ENCODE results near the gene ZNF750. TPM values are rescaled to one million over a fixed set of nuclear protein-coding genes. Genes with fewer than 3 reads are reported as not detected.

The ZNF750 gene
- total and polyA plus RNA-seq, 4 donors: 0.02 to 0.08 TPM; not detected in 2

DNA sequence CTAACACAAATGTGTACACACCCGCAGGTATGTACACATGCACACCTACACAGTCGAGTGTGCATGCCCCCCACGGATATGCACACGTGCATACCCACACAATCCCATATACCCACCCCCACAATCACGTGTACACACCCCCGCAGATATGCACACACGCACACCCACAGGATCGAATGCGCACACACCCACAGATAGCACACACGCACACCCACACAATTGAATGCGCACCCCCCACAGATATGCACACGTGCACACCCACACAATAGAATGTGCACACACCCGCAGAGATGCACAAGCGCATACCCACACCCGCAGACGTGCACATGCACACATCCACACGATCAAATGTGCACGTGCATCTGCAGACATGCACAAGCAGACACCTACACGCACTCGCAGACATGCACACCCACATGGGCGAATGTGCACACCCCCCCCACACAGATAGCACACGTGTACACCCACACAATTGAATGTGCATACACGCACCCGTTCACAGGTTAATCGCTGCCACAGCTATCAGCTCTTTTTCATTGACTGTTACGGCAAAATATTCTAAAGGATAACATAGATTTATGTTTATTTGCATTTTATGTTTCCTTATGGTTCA is 10.8 kb downstream of the ZNF750 start (continued):
- TF ChIP-seq, protein P1, sequence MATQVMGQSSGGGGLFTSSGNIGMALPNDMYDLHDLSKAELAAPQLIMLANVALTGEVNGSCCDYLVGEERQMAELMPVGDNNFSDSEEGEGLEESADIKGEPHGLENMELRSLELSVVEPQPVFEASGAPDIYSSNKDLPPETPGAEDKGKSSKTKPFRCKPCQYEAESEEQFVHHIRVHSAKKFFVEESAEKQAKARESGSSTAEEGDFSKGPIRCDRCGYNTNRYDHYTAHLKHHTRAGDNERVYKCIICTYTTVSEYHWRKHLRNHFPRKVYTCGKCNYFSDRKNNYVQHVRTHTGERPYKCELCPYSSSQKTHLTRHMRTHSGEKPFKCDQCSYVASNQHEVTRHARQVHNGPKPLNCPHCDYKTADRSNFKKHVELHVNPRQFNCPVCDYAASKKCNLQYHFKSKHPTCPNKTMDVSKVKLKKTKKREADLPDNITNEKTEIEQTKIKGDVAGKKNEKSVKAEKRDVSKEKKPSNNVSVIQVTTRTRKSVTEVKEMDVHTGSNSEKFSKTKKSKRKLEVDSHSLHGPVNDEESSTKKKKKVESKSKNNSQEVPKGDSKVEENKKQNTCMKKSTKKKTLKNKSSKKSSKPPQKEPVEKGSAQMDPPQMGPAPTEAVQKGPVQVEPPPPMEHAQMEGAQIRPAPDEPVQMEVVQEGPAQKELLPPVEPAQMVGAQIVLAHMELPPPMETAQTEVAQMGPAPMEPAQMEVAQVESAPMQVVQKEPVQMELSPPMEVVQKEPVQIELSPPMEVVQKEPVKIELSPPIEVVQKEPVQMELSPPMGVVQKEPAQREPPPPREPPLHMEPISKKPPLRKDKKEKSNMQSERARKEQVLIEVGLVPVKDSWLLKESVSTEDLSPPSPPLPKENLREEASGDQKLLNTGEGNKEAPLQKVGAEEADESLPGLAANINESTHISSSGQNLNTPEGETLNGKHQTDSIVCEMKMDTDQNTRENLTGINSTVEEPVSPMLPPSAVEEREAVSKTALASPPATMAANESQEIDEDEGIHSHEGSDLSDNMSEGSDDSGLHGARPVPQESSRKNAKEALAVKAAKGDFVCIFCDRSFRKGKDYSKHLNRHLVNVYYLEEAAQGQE (IDR thresholded peaks at IDR 0.05): no peak
- no peak for TF ChIP-seq TAF1 (conservative IDR thresholded peaks at IDR 0.05)

DNA sequence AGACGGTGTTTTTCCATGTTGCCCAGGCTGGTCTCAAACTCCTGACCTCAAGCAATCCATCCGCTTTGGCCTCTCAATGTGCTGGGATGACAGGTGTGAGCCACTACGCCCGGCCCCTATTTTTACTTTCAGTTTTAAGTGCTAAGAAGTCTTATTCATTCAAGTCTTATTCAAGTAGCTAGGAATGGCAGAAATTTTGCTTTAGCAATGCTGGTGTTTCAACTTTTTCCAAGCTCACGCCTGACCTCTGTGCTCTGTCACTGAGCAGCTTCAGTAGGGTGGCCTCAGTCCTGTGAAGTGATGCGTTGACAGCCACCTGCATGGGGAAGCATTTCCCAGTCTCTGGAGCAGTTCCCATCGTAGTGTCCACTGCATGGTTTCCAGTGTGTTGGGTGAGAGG is 12.9 kb downstream of the ZNF750 start:
- Histone ChIP-seq H3K9ac (ENCODE audit: low read depth in 1 of 2, low read length in 2 of 2) (no peak overlapping the region), H3K4me3 (ENCODE audit: low read depth in 1 of 3, low read length in 3 of 3) (no peak overlapping the region), H3K4me1 (ENCODE audit: control insufficient read depth in 4 of 4, insufficient read depth in 4 of 4, low read length in 3 of 4) (no peaks in the 10 kb centered on the region), H3K27me3 (ENCODE audit: control insufficient read depth in 4 of 4, insufficient read depth in 4 of 4, low read length in 3 of 4) (no peaks in the 10 kb centered on the region), H3K36me3 (ENCODE audit: control insufficient read depth in 4 of 4, insufficient read depth in 3 of 4, low read depth in 1 of 4, low read length in 3 of 4) (peaks cover 0 to 4% (median 2%) of the 10 kb centered on the region in 4 donors), H3K27ac (ENCODE audit: low read depth in 1 of 2, low read length in 2 of 2) (no peak overlapping the region), H3K9me3 (ENCODE audit: control insufficient read depth in 4 of 4, low read length in 3 of 4) (no peaks in the 10 kb centered on the region)
- TF ChIP-seq, protein P1 (IDR thresholded peaks at IDR 0.05): no peak
- TF ChIP-seq, protein P2, sequence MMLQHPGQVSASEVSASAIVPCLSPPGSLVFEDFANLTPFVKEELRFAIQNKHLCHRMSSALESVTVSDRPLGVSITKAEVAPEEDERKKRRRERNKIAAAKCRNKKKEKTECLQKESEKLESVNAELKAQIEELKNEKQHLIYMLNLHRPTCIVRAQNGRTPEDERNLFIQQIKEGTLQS (IDR thresholded peaks at IDR 0.05): no peak
- TF ChIP-seq JUND (IDR thresholded peaks at IDR 0.05): no peak
- TF ChIP-seq, protein P3, sequence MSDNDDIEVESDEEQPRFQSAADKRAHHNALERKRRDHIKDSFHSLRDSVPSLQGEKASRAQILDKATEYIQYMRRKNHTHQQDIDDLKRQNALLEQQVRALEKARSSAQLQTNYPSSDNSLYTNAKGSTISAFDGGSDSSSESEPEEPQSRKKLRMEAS (IDR thresholded peaks at IDR 0.05): no peak
- no peak for TF ChIP-seq RAD21 (IDR thresholded peaks at IDR 0.05)
- TF ChIP-seq GABPA (IDR thresholded peaks at IDR 0.05 in 1 of 2, conservative IDR thresholded peaks at IDR 0.05 in 1 of 2): no peak
- DNase-seq (ENCODE audit: low spot score): no peak
- WGBS: 95% methylated on average over 7 of the region's 7 CpGs

DNA sequence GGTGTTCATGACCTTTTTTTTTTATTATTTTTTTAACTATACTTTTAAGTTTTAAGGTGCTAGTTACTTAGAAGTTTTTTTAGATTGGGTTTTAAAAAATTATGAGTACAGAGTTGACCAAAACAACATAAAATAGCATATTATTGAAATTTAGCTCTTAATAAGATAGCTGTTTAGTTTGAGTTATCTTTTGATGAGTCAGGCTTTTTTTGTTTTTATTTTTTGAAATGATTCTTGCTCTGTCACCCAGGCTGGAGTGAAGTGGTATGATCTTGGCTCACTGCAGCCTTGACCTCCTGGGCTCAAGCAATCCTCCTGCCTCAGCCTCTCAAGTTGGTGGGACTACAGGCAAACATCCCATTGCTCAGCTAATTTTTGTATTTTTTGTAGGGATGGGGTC is 13.6 kb downstream of the ZNF750 start:
- DNase-seq (ENCODE audit: low spot score): no peak
- Histone ChIP-seq H3K9ac (ENCODE audit: low read depth in 1 of 2, low read length in 2 of 2) (no peak overlapping the region), H3K4me1 (ENCODE audit: control insufficient read depth in 4 of 4, insufficient read depth in 4 of 4, low read length in 3 of 4) (no peaks in the 10 kb centered on the region), H3K9me3 (ENCODE audit: control insufficient read depth in 4 of 4, low read length in 3 of 4) (no peaks in the 10 kb centered on the region), H3K27me3 (ENCODE audit: control insufficient read depth in 4 of 4, insufficient read depth in 4 of 4, low read length in 3 of 4) (no peaks in the 10 kb centered on the region), H3K4me3 (ENCODE audit: low read depth in 1 of 3, low read length in 3 of 3) (no peak overlapping the region), H3K36me3 (ENCODE audit: control insufficient read depth in 4 of 4, insufficient read depth in 3 of 4, low read depth in 1 of 4, low read length in 3 of 4) (peaks cover 0 to 4% (median 3%) of the 10 kb centered on the region in 4 donors), H3K27ac (ENCODE audit: low read depth in 1 of 2, low read length in 2 of 2) (no peak overlapping the region)
- TF ChIP-seq GABPA (IDR thresholded peaks at IDR 0.05 in 1 of 2, conservative IDR thresholded peaks at IDR 0.05 in 1 of 2) (no peak), JUND (IDR thresholded peaks at IDR 0.05) (no peak), RXRA (IDR thresholded peaks at IDR 0.05) (no peak), YY1 (IDR thresholded peaks at IDR 0.05) (no peak), SP1 (IDR thresholded peaks at IDR 0.05) (no peak), TAF1 (conservative IDR thresholded peaks at IDR 0.05) (no peak), RAD21 (IDR thresholded peaks at IDR 0.05) (no peak), NR2F2 (IDR thresholded peaks at IDR 0.05) (no peak), FOXA2 (IDR thresholded peaks at IDR 0.05) (no peak), HNF4G (IDR thresholded peaks at IDR 0.05) (no peak), FOXA1 (IDR thresholded peaks at IDR 0.05) (no peak), HNF4A (conservative IDR thresholded peaks at IDR 0.05) (no peak), EGR1 (IDR thresholded peaks at IDR 0.05; ENCODE audit: low read depth in 2 of 2) (no peak)
- TF ChIP-seq, protein P4, sequence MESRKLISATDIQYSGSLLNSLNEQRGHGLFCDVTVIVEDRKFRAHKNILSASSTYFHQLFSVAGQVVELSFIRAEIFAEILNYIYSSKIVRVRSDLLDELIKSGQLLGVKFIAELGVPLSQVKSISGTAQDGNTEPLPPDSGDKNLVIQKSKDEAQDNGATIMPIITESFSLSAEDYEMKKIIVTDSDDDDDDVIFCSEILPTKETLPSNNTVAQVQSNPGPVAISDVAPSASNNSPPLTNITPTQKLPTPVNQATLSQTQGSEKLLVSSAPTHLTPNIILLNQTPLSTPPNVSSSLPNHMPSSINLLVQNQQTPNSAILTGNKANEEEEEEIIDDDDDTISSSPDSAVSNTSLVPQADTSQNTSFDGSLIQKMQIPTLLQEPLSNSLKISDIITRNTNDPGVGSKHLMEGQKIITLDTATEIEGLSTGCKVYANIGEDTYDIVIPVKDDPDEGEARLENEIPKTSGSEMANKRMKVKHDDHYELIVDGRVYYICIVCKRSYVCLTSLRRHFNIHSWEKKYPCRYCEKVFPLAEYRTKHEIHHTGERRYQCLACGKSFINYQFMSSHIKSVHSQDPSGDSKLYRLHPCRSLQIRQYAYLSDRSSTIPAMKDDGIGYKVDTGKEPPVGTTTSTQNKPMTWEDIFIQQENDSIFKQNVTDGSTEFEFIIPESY (IDR thresholded peaks at IDR 0.05): no peak
- TF ChIP-seq, protein P3 (IDR thresholded peaks at IDR 0.05): no peak
- TF ChIP-seq, protein P2 (IDR thresholded peaks at IDR 0.05): no peak
